Right ventricle myocardium superior (tissue), 1 donor: ENCODE results near the gene AHRR. TPM values are rescaled to one million over a fixed set of nuclear protein-coding genes. Genes with fewer than 3 reads are reported as not detected.
"Not testable (repeated sequence)": the region's sequence is repeated elsewhere in the genome, so short reads cannot be mapped to it uniquely, and the experiment has no call there.

Experiments used
- ATAC-seq: fragments of 200-7000 bp; cut with Tn5 transposase; one replicate; pipeline ENCODE4 v1.9.1; 2020; ENCODE audit warnings: mild to moderate bottlenecking; ENCODE audit not compliant: poor library complexity
- DNase-seq: peaks from one replicate; pipeline ENCODE4 v3.0.0-alpha.2; 2020
- intact Hi-C: fragments of 100-400 bp; cut with DNase I; formaldehyde crosslinking; loops from one replicate; pipeline ENCODE4 v1.11.2; 2022
- total RNA-seq: library from RNA; stranded (reverse); fragmentation: NEBNext Ultra II Directional; extraction: Animal tissue kit (Norgen Biotek cat#: 25700); gene quantifications from one replicate; pipeline ENCODE4 v1.2.1, GENCODE V29; 2021
- donor health status: DM: no; HTN: yes; CAD: no; lungs with severe emphysema.

Gene AHRR
- total RNA-seq, 1 donor from 2014 or later, result 1.8 TPM

DNA sequence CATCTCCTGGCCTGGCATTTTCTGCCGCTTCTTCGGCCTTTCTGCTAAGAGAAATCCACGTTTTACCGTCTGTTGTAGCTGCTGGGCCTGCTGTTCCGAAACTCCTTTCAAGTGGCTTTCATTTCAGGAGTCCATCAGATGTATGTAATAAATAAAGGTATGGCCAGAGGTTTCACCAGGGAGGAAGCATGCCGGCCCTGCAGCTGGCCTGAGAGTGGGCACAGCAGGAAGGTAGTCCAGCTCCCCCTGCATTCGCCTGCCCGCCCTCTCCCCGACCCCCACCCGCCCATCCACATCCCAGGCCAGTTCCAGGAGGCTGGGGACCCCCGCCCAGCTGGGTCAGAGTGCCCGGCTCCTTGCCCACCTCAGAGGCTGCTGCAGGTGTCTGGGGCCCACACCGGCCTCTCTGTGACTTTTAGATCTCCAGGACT is 75.0 kb downstream of the AHRR start:
- DNase-seq, result no peak
- no peak for ATAC-seq
- intact Hi-C loops, result no loop called here

DNA sequence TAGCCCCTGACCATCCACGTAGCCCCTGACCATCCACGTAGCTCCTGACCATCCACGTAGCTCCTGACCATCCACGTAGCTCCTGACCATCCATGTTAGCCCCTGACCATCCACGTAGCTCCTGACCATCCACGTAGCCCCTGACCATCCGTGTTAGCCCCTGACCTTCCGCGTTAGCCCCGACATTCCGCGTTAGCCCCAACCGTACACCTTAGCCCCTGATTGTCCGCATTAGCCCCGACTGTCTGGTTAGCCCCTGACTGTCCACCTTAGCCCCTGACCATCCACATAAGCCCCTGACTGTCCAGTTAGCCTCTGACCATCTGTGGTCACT is 76.6 kb downstream of the AHRR start:
- intact Hi-C loops, ATAC-seq: not testable (repeated sequence)

DNA sequence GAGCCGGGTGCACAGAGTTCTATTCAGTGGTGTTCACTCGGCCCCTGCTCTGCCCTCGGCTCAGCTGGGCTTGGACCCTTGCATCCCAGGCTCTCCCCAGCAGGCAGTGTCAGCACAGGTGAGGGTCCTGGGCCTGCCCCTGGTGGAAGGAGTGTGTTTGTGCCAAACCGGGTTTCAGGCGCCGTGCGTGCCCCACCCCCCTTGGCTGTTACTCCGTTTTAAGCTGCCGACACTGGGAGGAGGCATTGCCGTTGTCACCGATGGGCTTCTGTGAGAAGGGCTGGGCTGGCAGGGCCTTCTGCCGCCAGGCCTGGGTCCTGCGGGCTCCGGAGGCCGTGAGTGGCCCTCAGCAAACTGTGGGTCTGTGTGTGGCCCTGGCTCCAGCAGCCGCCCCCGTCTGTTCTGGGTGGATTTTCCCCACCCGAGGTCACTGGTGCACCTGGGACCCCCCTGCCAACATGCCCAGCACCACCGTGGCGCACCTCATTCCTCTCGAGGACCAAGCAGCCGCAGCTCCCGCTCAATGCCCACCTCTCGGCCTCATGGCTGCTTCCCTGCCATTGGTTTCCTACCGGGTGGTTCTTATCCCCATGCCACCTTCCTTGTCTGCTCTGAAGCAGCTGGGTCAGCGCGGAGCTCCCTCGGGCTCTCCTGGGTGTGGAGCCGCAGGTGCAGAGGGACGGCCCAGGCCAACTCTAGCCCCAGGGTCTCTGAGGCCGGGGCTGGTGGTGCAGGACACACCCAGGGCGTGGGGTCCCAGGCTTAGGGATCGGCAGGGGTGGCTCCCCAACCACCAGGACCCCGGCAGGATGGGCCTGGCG is 77.2 kb downstream of the AHRR start:
- DNase-seq, result no peak
- intact Hi-C loops, result no loop called here

More for the DNA sequence above, 76.6 kb downstream of the AHRR start:
- not testable (repeated sequence) for DNase-seq

DNA sequence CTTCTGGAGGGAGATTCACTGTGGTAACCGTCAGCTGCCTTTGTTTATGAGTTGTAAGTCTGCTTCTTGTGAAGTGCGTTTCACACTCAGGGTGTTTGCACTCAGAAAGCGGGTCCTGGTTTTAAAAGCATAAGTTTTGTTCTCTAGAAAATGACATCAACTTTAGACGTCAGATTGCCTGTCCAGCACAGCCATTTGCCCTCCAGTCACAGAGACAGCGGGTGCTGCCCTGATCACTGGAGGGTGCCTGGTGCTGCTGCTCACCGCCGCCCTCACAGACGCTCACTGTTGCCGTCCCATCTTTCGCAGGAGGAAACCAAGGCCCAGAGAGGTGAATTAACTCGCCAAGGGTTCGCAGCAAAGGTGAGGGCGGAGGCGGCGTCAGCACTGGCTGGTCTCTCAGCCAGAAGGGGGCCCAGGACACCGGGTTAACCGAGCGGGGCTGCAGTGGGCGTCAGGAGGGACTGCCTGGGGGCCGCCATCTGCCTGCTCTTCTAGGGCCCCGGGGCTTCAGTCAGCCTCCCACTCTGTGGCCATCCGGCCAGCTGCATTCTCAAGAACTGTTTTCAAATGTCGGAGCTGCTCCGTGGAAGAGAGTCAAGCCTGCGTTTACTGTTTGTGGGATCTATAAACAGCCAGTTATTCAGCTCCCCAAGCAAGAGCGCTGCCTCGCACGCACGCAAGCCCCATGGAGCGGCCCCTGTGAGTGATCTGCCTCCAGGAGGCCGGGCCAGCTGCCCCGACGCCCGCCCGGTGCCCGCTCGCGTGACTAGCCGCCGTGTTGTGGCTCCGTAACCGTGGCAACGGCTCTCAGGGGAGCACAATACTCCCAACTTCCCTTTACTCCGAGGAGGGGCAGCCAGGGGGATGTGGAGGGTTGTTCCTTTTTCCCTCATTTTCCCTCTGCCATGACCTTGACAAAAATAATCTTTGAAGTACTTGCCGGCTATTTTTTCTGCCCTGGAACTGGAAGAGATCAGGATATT is 78.1 kb downstream of the AHRR start:
- intact Hi-C loops, result no loop called here
- DNase-seq (peak; percentile 92), ATAC-seq (peak; percentile 94)

More for the DNA sequence above, 77.2 kb downstream of the AHRR start:
- no peak for ATAC-seq

DNA sequence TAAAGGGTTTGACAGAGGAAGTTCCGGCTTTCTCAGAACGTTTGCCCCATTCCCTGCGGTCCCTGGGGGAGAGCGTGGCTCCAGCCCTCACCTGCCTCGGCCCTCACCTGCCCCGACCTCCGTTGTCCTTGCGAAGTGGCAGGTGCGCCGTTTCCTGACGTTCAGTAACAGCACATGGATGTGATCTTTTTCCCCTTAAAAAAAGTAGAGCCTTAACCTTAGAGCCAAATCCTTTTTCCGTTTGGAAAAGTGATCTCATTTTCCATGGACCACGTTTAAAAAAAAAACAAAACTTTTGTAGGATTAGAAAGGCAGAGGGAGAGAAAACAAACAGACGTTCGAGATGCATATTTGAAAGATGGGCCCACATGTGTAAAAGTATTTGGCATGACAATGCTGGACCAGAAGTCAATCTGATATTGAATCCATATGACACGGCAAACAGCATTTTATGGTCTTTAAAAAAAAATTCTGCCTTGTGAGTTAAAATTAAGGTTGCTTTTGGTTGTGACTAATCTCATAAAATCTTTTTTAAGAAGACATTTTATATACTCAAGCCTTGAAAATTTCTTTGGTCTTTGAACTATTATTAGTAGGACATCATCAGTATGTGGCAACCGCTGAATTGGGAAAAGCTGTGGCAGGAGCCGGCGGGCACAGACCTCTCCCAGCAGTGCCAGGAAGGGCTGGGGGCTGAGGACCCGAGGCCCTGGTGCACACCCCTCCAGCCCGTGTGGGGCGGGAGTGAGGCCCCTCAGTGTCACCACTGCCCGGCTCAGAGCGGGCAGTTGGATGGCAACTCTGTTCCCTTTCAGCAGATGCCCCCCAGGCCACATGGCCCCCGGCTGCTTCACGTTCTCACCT is 79.0 kb downstream of the AHRR start:
- no peak for DNase-seq
- peak; percentile 21 for ATAC-seq
- intact Hi-C loops, result no loop called here

DNA sequence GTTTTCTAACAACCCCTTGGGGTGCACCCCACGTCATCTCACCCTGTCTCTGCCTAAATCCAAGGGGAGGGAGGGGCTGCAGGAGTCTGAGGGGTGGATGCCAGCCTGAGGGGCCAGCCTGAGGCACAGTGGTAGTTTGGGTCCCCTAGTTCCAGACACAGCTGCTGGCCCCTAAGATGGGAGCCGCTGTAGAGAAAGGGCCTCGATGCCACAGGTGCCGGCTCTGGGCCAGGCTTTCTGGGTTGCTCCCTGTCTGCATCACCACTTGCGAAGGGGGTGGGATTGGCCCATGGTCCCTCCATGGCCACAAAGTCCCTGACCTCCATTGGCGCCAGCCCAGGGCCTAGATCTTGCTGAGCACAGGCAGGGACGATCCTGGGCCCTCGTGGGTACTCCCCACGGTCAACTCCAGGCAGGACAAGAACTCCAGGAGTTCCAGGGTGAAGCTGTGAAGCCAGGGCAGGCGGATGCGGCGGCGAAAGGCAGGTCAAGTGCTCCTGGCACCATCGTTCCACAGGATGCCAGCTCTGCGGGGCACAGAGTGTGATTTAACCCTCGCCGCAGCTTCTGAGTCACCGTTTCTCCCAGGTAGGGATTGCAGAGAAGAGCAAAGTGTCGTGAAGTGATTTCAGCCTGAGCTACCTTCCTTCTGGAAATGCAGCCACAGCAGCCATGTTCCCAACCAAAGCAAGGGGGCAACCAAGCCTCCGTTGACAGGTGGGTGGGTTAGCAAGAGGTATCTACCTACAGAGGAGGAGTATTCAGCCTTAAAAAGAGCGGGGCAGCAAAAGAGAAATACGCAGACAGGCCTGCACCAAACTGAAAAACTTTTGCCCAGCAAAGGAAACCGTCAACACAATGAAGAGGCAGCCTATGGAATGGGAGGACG is 79.9 kb downstream of the AHRR start:
- ATAC-seq (no peak), DNase-seq (peak; percentile 37)
- intact Hi-C loops, result no loop called here

DNA sequence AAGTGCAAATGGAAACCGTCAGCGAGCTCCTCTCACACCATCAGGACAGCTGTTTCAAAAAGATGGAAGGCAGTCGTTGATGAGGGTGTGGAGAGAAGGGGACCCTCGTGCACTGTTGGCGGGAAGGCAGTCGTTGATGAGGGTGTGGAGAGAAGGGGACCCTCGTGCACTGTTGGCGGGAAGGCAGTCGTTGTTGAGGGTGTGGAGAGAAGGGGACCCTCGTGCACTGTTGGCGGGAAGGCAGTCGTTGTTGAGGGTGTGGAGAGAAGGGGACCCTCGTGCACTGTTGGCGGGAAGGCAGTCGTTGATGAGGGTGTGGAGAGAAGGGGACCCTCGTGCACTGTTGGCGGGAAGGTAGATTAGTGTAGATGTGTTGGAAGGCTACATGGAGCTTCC is 80.7 kb downstream of the AHRR start:
- intact Hi-C loops, DNase-seq, ATAC-seq: not testable (repeated sequence)

DNA sequence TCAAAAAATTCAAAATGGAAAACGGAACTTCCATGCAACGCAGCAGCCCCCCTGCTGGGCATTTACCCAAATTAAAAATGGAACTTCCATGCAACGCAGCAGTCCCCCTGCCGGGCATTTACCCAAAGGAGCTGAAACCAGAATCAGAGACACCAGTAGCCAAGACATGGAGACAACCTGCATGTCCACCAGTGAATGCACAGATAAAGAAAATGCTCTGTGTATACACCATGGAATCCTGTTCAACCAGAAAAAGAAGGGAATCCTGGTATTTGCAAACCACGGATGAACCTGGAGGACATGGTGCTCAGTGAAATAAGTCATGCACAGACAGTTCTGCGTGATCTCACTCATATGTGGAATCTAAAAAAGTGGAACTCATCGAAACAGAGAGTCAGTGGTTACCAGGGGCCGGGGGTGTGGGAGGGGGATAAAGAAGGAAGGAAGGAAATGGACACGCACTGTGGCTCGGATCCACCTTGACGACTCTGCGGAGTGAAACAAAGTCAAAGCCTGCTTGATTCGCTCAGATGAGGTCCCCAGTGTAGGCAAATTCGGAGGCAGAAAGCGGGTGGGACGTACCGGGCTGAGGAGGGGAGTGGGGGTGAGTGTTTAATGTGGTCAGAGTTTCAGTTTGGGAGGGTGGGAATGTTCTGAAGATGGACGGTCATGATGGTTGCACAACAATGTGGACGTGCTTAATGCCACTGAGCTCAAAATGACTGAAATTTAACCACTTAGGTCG is 81.3 kb downstream of the AHRR start:
- DNase-seq (no peak), ATAC-seq (no peak)
- intact Hi-C loops, result no loop called here

DNA sequence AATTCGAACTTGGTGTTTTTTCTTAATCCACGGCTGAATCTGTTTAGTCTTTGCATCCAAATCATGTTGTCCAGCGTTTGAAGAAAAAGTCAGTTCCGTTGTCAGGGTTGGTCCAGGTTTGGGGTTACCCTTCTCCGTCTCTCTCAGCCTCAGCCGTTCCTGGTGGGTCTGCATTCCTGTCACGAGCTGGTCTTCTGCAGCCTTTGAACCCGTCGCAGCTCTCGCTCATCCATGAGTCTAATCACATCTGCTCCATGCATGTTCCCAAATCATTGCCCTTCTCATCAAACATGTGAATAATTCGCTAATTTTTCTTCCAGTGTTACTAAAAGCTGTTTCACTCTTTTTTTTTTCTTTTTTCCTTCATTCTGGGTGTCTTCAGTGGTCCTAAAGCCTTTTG is 82.5 kb downstream of the AHRR start:
- intact Hi-C loops, result no loop called here
- ATAC-seq (no peak), DNase-seq (no peak)

DNA sequence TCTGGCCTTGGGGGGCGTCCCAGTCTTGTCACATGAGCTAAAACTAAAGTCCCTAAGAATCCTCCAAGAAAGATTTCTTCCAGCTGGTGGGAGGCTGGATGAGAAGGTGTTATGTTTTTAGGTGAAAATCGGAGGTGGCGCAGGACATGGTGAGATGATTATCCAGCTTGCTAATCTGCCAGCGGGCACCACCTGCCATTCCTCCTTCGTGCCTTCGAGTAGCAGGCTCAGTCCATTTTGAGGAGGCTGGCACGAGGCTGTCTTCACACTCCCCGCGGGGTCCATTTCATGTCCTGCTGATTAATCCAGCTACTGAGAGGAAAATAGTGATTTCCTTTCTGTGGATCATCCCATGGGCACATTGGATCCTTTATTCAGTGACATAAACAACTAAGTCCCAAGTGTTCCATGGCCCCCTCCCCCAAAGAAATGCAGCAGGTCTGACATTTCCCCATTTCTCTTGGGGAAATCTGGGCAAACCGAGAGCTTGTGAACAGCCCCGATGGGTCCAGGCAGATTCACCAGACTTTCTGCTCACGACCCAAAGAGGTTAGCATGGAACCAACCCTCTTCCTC is 83.2 kb downstream of the AHRR start:
- DNase-seq (no peak), ATAC-seq (no peak)
- intact Hi-C loops, result no loop called here

DNA sequence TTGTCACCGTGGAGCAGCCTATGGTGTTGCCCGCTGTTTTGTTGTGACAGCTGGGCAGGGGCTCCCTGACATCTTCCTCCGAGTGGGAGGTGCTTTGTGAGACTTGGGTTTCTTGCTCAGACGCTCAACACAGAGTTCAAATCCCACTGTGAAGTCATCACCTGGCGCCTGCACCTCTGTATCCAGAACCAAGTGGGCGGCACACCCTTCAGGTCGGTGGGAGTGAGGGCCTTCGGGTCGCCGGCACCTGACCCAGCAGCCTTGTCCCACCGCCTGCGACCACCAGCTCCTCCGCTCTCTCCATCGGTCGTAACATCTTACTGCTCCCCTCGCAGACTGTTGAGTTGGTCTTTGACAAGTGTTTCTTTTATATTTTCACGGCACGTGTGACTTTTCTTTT is 83.9 kb downstream of the AHRR start:
- DNase-seq (no peak), ATAC-seq (no peak)
- intact Hi-C loops, result no loop called here

DNA sequence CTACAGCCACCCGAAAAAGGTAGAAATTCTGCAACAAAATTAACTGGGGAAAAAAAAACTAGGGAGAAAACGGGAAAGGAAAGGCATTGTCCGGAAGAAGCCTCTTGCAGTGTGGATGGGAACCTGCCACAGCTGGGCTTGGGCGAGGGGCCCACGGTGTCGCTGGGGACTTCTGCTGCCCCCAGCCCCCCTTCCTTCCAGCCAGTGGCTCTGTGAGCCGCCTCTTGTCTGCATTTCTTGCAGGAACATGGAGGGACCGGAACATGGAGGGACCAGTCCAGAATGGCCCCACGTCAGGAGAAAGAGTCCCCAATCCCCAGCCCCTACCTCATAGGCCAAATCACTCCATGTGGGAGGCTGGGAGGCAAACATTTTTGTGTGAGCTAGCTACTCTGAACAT is 84.5 kb downstream of the AHRR start:
- intact Hi-C loops, result no loop called here
- no peak for ATAC-seq
- DNase-seq, result no peak

DNA sequence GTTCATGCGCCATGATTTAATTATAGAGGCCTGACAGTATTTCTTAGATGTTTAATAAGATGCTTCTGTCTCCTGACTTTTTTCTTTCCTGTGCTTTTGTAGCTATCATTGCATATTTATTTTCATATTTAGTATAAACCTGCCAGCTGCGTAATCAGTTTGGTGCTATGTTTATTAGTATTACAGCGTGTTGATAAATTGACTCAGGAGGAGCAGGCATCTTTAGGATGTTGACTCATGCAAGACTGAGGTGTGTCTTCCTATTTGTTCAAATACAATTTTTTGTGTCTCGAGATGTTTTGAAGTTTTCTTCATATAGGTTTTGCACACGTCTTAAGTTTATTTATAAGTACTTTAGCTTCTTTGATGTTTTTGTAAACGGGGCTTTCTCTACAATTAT is 85.5 kb downstream of the AHRR start:
- DNase-seq (no peak), ATAC-seq (no peak)
- intact Hi-C loops, result no loop called here

DNA sequence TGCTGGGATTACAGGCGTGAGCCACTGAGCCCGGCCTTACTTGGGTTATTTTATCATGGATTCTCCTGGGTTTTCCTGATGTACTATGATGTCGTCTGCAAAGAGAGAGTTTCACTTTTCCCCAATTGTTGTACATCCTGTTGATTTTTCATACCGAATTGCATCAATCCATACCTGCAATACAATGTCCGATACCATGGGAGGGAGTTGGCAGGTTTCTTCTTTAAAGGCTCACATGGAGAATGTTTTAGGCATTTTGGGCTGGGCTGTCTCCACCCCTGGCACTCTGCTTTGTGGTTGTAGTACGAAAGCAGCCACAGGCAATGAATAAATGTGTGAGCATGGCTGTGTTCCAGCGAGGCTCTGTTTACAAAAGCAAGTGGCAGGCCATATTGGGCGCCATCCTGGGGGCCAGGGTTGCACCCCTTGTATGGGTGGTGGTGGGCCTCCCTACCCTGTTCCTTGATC is 86.3 kb downstream of the AHRR start:
- intact Hi-C loops, result no loop called here
- DNase-seq (no peak), ATAC-seq (no peak)

DNA sequence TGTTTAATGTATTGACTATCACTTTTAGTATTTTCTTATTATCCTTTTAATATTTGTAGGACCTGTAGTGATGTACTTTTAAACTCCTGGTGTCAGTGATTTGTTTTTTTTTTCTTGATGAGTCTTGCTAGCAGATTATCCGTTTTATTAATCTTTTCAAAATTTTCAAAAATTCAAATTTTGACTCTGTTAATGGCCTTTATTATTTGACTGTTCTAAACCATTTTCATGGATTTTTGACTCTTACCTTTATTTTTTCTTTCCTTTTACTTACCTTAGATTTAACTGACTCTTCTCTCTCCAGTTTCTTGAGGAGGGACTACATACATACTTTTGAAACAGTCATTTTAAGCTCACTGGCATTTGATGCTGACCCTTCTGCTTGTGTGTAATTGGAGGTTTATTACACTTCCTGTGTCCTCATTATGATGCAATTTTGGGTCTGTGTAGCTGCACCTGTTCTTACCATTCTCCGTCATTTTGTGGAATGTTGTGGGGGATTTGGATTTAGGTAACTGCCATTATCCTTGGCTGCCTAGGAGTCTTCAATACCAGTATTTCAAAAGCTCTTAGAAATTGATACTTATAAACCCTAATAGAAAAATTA is 89.5 kb downstream of the AHRR start:
- intact Hi-C loops, result no loop called here
- ATAC-seq (no peak), DNase-seq (no peak)

DNA sequence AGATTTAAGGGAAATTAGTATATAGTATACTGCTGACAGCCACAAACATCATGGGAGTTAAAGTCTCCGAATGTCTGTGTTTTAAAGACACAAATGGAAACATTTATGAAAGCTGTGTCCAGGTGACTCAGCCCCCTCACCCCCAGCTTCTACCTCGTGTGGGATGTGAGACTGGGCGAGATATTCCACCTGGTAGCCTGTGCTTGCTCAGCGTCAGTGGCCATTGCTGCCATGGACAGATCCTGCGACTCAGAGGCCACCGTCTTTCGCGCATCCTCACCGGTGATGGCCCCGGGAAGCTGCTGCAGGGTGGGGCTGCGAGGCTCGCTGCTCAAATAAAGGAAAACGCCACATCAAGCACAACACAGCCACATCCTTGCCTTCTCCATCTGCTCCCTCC is 90.2 kb downstream of the AHRR start:
- no peak for DNase-seq

More for the DNA sequence above, 90.2 kb downstream of the AHRR start:
- no peak for ATAC-seq
- intact Hi-C loops, result no loop called here
